Measurements from ENCODE around the gene ALX3. TPM values are rescaled to one million over a fixed set of nuclear protein-coding genes. Genes with fewer than 3 reads are reported as not detected.

Gene ALX3
- total and polyA plus RNA-seq, 10 of the 15 experiments (the other 5 are each of a cell fraction or from before 2014, with no cell fraction given): not detected

GRCh38 chr1:110039641-110040040 lies 30.8 kb downstream of the ALX3 start:
- no peak for DNase-seq (ENCODE audit: low read depth, low spot score)
- no peak for ATAC-seq
- H3K27me3 ChIP-seq (replicated peaks in 1 of 2; ENCODE audit: control insufficient read depth in 2 of 2, insufficient read depth in 2 of 2, low read length in 1 of 2): no peaks in the 10 kb centered on the region
- peaks cover 28 to 39% of the 10 kb centered on the region in 2 experiments for H3K36me3 ChIP-seq (ENCODE audit: control insufficient read depth in 2 of 2, insufficient read depth in 2 of 2, low read length in 1 of 2)
- ChIA-PET SMC1A (ENCODE audit: uncharacterized antibody, unreplicated experiment) (interaction anchor here (0.8 kb wide), 1 partner anchor 10 kb away, joined by 3 read pairs; no protein-coding TSS in a partner anchor), CTCF (interaction anchor here (1.2 to 4.1 kb wide), 3 partner anchors 10 to 20 kb away, joined by 4 to 21 read pairs (median 7); no protein-coding TSS in a partner anchor), POLR2A (interaction anchor here (1.2 kb wide), 1 partner anchor 13 kb away, joined by 3 read pairs; no protein-coding TSS in a partner anchor), RAD21 (ENCODE audit: unreplicated experiment) (no interaction called here)
- TF ChIP-seq ZNF24 (IDR thresholded peaks at IDR 0.05) (no peak), BCL3 (IDR thresholded peaks at IDR 0.05; ENCODE audit: borderline replicate concordance, insufficient read depth, low read depth, low read length, poor library complexity, severe bottlenecking) (no peak), POLR2AphosphoS5 (IDR thresholded peaks at IDR 0.05; ENCODE audit: low read length) (no peak), ZNF592 (IDR thresholded peaks at IDR 0.05) (no peak), SKIL (IDR thresholded peaks at IDR 0.05; ENCODE audit: low read depth, poor library complexity, severe bottlenecking) (no peak), CHD4 (IDR thresholded peaks at IDR 0.05) (no peak), CTCF (IDR thresholded peaks at IDR 0.05 in 2 of 3, conservative IDR thresholded peaks at IDR 0.05 in 1 of 3; ENCODE audit: control insufficient read depth in 2 of 3, extremely low read depth in 1 of 3, insufficient read depth in 1 of 3, low read depth in 3 of 3, low read length in 3 of 3) (no peak), MEF2A (IDR thresholded peaks at IDR 0.05; ENCODE audit: insufficient read depth, low read depth, low read length) (no peak)
- no peaks in the 10 kb centered on the region for H3K9me3 ChIP-seq (replicated peaks; ENCODE audit: control insufficient read depth, insufficient read depth, low read length)
- no peak overlapping the region for H3K9ac ChIP-seq (ENCODE audit: control insufficient read depth, insufficient read depth, low read length)
- H4K20me1 ChIP-seq (ENCODE audit: control insufficient read depth, insufficient read depth): no peaks in the 10 kb centered on the region; the same call in 1 of the 2 replicates
- in situ Hi-C loops (cut with MboI) (no loop called here), intact Hi-C loops (cut with micrococcal nuclease; ENCODE audit: unreplicated experiment) (no loop called here)
- H3K4me2 ChIP-seq (ENCODE audit: control insufficient read depth, insufficient read depth): no peak overlapping the region
- no peak overlapping the region for H3K27ac ChIP-seq (ENCODE audit: control insufficient read depth, insufficient read depth)
- no TSS peak for BruUV-seq (replicated peaks)
- H2AFZ ChIP-seq (ENCODE audit: control insufficient read depth, low read depth, low read length): no peak overlapping the region
- 98% methylated on average over 4 of the region's 4 CpGs for WGBS (ENCODE audit: insufficient coverage, insufficient replicate concordance, low lambda C conversion rate, missing lambda C conversion rate)
- H3K79me2 ChIP-seq (ENCODE audit: control insufficient read depth, insufficient read depth, low read length): peaks cover 18% of the 10 kb centered on the region
- H3K4me1 ChIP-seq (ENCODE audit: control insufficient read depth, insufficient read depth, low read length): peaks cover 9% of the 10 kb centered on the region
- no peak overlapping the region for H3K4me3 ChIP-seq
- FAIRE-seq: no peak

Measured in GM12878 (cell line).